SK-N-SH (cell line): Measurements from ENCODE around the gene GRM8. TPM values are rescaled to one million over a fixed set of nuclear protein-coding genes. Genes with fewer than 3 reads are reported as not detected.

Experiments used
- CTCF ChIA-PET: fragments of 300-600, 350-600 bp; formaldehyde crosslinking; extraction: SDS; loops from one replicate; lab custom pipeline; 2021; lab: Yijun Ruan, JAX
- POLR2A ChIA-PET: fragments of 350-600 bp; sonication (Branson Sonifier 250); formaldehyde crosslinking; extraction: SDS; loops from one replicate; lab custom pipeline; 2020; ENCODE audit warnings: antibody characterized with exemption, inconsistent platforms; lab: Yijun Ruan, JAX
- DNase-seq: peaks from one replicate; pipeline ENCODE4 v3.0.0; 2012
- H2AFZ ChIP-seq: fragments of 200-600 bp; sonication (generic); 2 replicates; pipeline ENCODE4 v1.8.1; 2016; ENCODE audit warnings: antibody characterized with exemption, mild to moderate bottlenecking, low read depth
- H3F3A ChIP-seq: fragments of 200-600 bp; sonication (generic); replicated peaks from 2 replicates; pipeline ENCODE3; 2016; ENCODE audit warnings: antibody characterized with exemption, mild to moderate bottlenecking; ENCODE audit not compliant: insufficient read depth
- H3K27ac ChIP-seq, 2 experiments: fragments of 200-500 bp in 1 of 2; fragments of 200-600 bp in 1 of 2; sonication (Bioruptor generic) in 1 of 2; sonication (generic), shearing (Covaris generic) in 1 of 2; 2 replicates each; pipeline versions ENCODE4 v1.5.1 to v1.6.1; 2014 to 2016; ENCODE audit warnings: low read depth in 2 of 2, inconsistent platforms in 1 of 2, low read length in 1 of 2, mild to moderate bottlenecking in 1 of 2, mixed read lengths in 1 of 2
- H3K27me3 ChIP-seq: fragments of 200-600 bp; sonication (generic), shearing (Covaris generic); 2 replicates; pipeline ENCODE4 v1.6.1; 2016; ENCODE audit warnings: mixed run types; ENCODE audit not compliant: insufficient read depth
- H3K36me3 ChIP-seq, 2 experiments: fragments of 200-500 bp in 1 of 2; fragments of 200-600 bp in 1 of 2; sonication (Bioruptor generic) in 1 of 2; sonication (generic) in 1 of 2; replicated peaks in 1 of 2; 2 replicates each; pipeline versions ENCODE3 to v1.5.1; 2014 to 2016; ENCODE audit warnings: low read length in 1 of 2, mild to moderate bottlenecking in 1 of 2; ENCODE audit not compliant: insufficient read depth in 2 of 2, control insufficient read depth in 1 of 2
- H3K4me1 ChIP-seq, 2 experiments: fragments of 200-500 bp in 1 of 2; fragments of 200-600 bp in 1 of 2; sonication (Bioruptor generic) in 1 of 2; sonication (generic), shearing (Covaris generic) in 1 of 2; 2 replicates each; pipeline versions ENCODE4 v1.5.1 to v1.6.1; 2014 to 2016; ENCODE audit warnings: low read depth in 1 of 2, low read length in 1 of 2, mixed run types in 1 of 2; ENCODE audit not compliant: insufficient read depth in 2 of 2, control insufficient read depth in 1 of 2
- H3K4me2 ChIP-seq: fragments of 200-600 bp; sonication (generic), shearing (Covaris generic); 2 replicates; pipeline ENCODE4 v1.6.1; 2017; ENCODE audit warnings: mixed run types
- H3K4me3 ChIP-seq, 2 experiments: fragments of 200-500 bp in 1 of 2; fragments of 200-600 bp in 1 of 2; sonication (Bioruptor generic) in 1 of 2; sonication (generic), shearing (Covaris generic) in 1 of 2; 2 replicates each; pipeline versions ENCODE4 v1.5.1 to v1.8.1; 2014 to 2016; ENCODE audit warnings: low read depth in 2 of 2, inconsistent platforms in 1 of 2, low read length in 1 of 2, mild to moderate bottlenecking in 1 of 2, mixed read lengths in 1 of 2, moderate library complexity in 1 of 2
- H3K79me2 ChIP-seq: fragments of 200-600 bp; sonication (generic); 2 replicates; pipeline ENCODE4 v1.8.1; 2017; ENCODE audit warnings: mild to moderate bottlenecking; ENCODE audit not compliant: insufficient read depth
- H3K9ac ChIP-seq: fragments of 200-600 bp; sonication (generic); 2 replicates; pipeline ENCODE4 v1.6.1; 2017; ENCODE audit warnings: mixed run types
- H3K9me2 ChIP-seq: fragments of 200-600 bp; sonication (generic); 2 replicates; pipeline ENCODE4 v1.6.1; 2017; ENCODE audit warnings: mixed run types
- H3K9me3 ChIP-seq: fragments of 200-600 bp; sonication (generic); 2 replicates; pipeline ENCODE4 v1.6.1; 2017; ENCODE audit warnings: mixed run types, mild to moderate bottlenecking, moderate library complexity
- H4K20me1 ChIP-seq: fragments of 200-600 bp; sonication (generic); 2 replicates; pipeline ENCODE4 v1.6.1; 2017; ENCODE audit warnings: mild to moderate bottlenecking, mixed run types; ENCODE audit not compliant: insufficient read depth
- CTCF ChIP-seq: fragments of 200-600 bp; sonication (generic); IDR thresholded peaks from 2 replicates; pipeline ENCODE4 v1.6.1; 2017; ENCODE audit warnings: antibody characterized with exemption, mild to moderate bottlenecking, moderate library complexity
- EZH2phosphoT487 ChIP-seq: fragments of 200-600 bp; sonication (generic); IDR thresholded peaks from 2 replicates; pipeline ENCODE4 v1.6.1; 2017; ENCODE audit warnings: low read depth, mixed run types, mild to moderate bottlenecking, antibody characterized with exemption, moderate library complexity, borderline replicate concordance
- FOSL2 ChIP-seq: IDR thresholded peaks from 2 replicates; pipeline ENCODE4 v1.4.0; 2012; ENCODE audit warnings: low read depth, mild to moderate bottlenecking, moderate library complexity, borderline replicate concordance
- FOXM1 ChIP-seq: IDR thresholded peaks from 2 replicates; pipeline ENCODE4 v1.4.0; 2012; ENCODE audit warnings: low read depth, mild to moderate bottlenecking
- GABPA ChIP-seq: IDR thresholded peaks from 2 replicates; pipeline ENCODE4 v1.4.0; 2012; ENCODE audit warnings: low read depth, mild to moderate bottlenecking
- GATA2 ChIP-seq: sonication (generic); formaldehyde crosslinking; IDR thresholded peaks from 2 replicates; pipeline ENCODE4 v1.5.0; 2020; ENCODE audit warnings: mild to moderate bottlenecking, missing genetic modification reagents
- IRF3 ChIP-seq: fragments of 150-350 bp; IDR thresholded peaks from 2 replicates; pipeline ENCODE4 v1.6.1; 2016; ENCODE audit warnings: mild to moderate bottlenecking, low read depth, low read length
- JUND ChIP-seq: IDR thresholded peaks from 2 replicates; pipeline ENCODE4 v1.4.0; 2012
- MEF2A ChIP-seq: IDR thresholded peaks from 2 replicates; pipeline ENCODE4 v1.4.0; 2012; ENCODE audit warnings: low read depth, borderline replicate concordance
- MXI1 ChIP-seq: IDR thresholded peaks from 2 replicates; pipeline ENCODE4 v1.6.1; 2012; ENCODE audit warnings: mild to moderate bottlenecking, low read depth, low read length, improper control_type of control experiment
- NFIC ChIP-seq: IDR thresholded peaks from 2 replicates; pipeline ENCODE4 v1.4.0; 2012; ENCODE audit warnings: borderline replicate concordance
- NRF1 ChIP-seq: IDR thresholded peaks from 2 replicates; pipeline ENCODE4 v1.6.1; 2012; ENCODE audit warnings: low read depth, mild to moderate bottlenecking, low read length
- PBX3 ChIP-seq: IDR thresholded peaks from 2 replicates; pipeline ENCODE4; 2012
- RAD21 ChIP-seq: IDR thresholded peaks from 2 replicates; pipeline ENCODE4 v1.6.1; 2012; ENCODE audit warnings: mild to moderate bottlenecking, low read length
- RCOR1 ChIP-seq: fragments of 150-350 bp; IDR thresholded peaks from 2 replicates; pipeline ENCODE4 v1.6.1; 2017; ENCODE audit warnings: antibody characterized with exemption, low read length
- RFX5 ChIP-seq: IDR thresholded peaks from 2 replicates; pipeline ENCODE4 v1.6.1; 2012; ENCODE audit warnings: mild to moderate bottlenecking, improper control_type of control experiment, low read length
- RXRA ChIP-seq: IDR thresholded peaks from 2 replicates; pipeline ENCODE4 v1.4.0; 2012; ENCODE audit warnings: low read depth, mild to moderate bottlenecking, borderline replicate concordance
- SMC3 ChIP-seq: IDR thresholded peaks from 2 replicates; pipeline ENCODE4 v1.6.1; 2012; ENCODE audit warnings: low read depth, low read length, improper control_type of control experiment
- ZBTB33 ChIP-seq: IDR thresholded peaks from 2 replicates; pipeline ENCODE4 v1.4.0; 2012; ENCODE audit warnings: low read depth, borderline replicate concordance
- WGBS: methylation state at CpG from one replicate; pipeline ENCODE4 v1.1.6; 2017; ENCODE audit warnings: low lambda C conversion rate; 5-methylcytosine and 5-hydroxymethylcytosine counted together
- polyA plus RNA-seq, 3 experiments: library from polyadenylated mRNA; depleted of rRNA; stranded (reverse); fragments of >200 nt; gene quantifications; 2 replicates each; pipeline ENCODE4 v1.2.3, GENCODE V29; 2012
- TF ChIP-seq, protein P1 (sequence below): fragments of 150-350 bp; IDR thresholded peaks from 2 replicates; pipeline ENCODE4 v1.6.1; 2017; ENCODE audit warnings: antibody characterized with exemption, low read length, low read depth, borderline replicate concordance

Gene GRM8
- polyA plus RNA-seq, 1 of the 3 experiments (the other 2 are of a cell fraction) = 0.10 TPM

- no peak for TF ChIP-seq RCOR1
Measured at GRCh38 chr7:127123220-127123619, 129.5 kb downstream of the GRM8 start (continued).

DNA sequence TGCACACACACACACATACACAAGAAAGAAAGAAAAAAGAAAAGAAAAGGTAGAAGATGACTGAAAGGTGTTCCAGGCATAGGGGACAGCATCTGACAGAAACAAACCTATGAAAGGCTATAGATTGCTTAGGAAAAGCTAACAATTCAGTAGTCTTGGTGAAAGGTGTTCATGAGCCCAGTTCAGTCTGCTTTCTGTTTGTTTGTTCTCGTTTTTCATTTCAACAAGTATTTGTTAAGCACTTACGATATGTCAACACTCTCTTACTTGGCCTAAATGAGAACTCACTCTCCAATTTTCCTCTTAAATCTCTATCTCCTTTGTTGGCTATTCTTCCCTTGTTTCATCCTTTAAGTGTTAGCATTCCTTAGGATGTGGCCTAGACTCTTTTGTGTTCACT is 133.2 kb downstream of the GRM8 start:
- H3K27ac ChIP-seq = no peak overlapping the region
- H3K4me2 ChIP-seq = no peak overlapping the region
- no peaks in the 10 kb centered on the region for H3K79me2 ChIP-seq
- ChIA-PET CTCF (interaction anchor here (5.4 kb wide), 1 partner anchor 12 kb away, joined by 31 read pairs; no protein-coding TSS in a partner anchor), POLR2A (no interaction called here)
- no peaks in the 10 kb centered on the region for H3K36me3 ChIP-seq
- 32% methylated on average over 2 of the region's 2 CpGs for WGBS
- H3K4me3 ChIP-seq = no peak overlapping the region
- H2AFZ ChIP-seq = no peak overlapping the region
- H3K4me1 ChIP-seq = no peaks in the 10 kb centered on the region
- no peaks in the 10 kb centered on the region for H3F3A ChIP-seq
- no peak for DNase-seq
- no peaks in the 10 kb centered on the region for H3K27me3 ChIP-seq
- no peak overlapping the region for H3K9ac ChIP-seq
- no peaks in the 10 kb centered on the region for H3K9me2 ChIP-seq
- H4K20me1 ChIP-seq = no peaks in the 10 kb centered on the region
- 0 out of 2 replicates have a peak, but pooled peaks cover 5% of the 10 kb centered on the region for H3K9me3 ChIP-seq
- no peak for TF ChIP-seq NRF1
- TF ChIP-seq, protein P1, sequence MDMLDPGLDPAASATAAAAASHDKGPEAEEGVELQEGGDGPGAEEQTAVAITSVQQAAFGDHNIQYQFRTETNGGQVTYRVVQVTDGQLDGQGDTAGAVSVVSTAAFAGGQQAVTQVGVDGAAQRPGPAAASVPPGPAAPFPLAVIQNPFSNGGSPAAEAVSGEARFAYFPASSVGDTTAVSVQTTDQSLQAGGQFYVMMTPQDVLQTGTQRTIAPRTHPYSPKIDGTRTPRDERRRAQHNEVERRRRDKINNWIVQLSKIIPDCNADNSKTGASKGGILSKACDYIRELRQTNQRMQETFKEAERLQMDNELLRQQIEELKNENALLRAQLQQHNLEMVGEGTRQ = no peak
- no peak for TF ChIP-seq NFIC
- TF ChIP-seq EZH2phosphoT487 = no peak
- no peak for TF ChIP-seq MXI1
- no peak for TF ChIP-seq RFX5
- TF ChIP-seq RAD21 = no peak
- no peak for TF ChIP-seq GABPA
- TF ChIP-seq JUND = no peak
- no peak for TF ChIP-seq PBX3
- TF ChIP-seq CTCF = no peak
- no peak for TF ChIP-seq RXRA
- TF ChIP-seq SMC3 = no peak
- no peak for TF ChIP-seq ZBTB33
- no peak for TF ChIP-seq FOSL2
- no peak for TF ChIP-seq FOXM1
- TF ChIP-seq MEF2A = no peak
- no peak for TF ChIP-seq IRF3
- TF ChIP-seq GATA2 (CRISPR knock-in tag) = no peak
